ENCODE results near the gene SHMT1.
A peak's percentile ranks its signal among the peaks of the same experiment; 100 is the strongest.

GRCh38 chr17:18363101-18364049, at the start of gene SHMT1:
- TF ChIP-seq EP300 (IDR thresholded peaks at IDR 0.05) (no peak), POLR2A (IDR thresholded peaks at IDR 0.05) (peak; percentile 61 to 73), POLR2AphosphoS5 (IDR thresholded peaks at IDR 0.05) (peak; percentile 82)
- TF ChIP-seq, protein P1, sequence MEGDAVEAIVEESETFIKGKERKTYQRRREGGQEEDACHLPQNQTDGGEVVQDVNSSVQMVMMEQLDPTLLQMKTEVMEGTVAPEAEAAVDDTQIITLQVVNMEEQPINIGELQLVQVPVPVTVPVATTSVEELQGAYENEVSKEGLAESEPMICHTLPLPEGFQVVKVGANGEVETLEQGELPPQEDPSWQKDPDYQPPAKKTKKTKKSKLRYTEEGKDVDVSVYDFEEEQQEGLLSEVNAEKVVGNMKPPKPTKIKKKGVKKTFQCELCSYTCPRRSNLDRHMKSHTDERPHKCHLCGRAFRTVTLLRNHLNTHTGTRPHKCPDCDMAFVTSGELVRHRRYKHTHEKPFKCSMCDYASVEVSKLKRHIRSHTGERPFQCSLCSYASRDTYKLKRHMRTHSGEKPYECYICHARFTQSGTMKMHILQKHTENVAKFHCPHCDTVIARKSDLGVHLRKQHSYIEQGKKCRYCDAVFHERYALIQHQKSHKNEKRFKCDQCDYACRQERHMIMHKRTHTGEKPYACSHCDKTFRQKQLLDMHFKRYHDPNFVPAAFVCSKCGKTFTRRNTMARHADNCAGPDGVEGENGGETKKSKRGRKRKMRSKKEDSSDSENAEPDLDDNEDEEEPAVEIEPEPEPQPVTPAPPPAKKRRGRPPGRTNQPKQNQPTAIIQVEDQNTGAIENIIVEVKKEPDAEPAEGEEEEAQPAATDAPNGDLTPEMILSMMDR (IDR thresholded peaks at IDR 0.05): no peak

Measured in gastroesophageal sphincter (tissue), 3 donors.